ENCODE results near the gene FOXA3. TPM values are rescaled to one million over a fixed set of nuclear protein-coding genes. Genes with fewer than 3 reads are reported as not detected.
"Not testable (repeated sequence)": the region's sequence is repeated elsewhere in the genome, so short reads cannot be mapped to it uniquely, and the experiment has no call there.

FOXA3 gene
- total RNA-seq, 2 experiments from 2014 or later: not detected

DNA sequence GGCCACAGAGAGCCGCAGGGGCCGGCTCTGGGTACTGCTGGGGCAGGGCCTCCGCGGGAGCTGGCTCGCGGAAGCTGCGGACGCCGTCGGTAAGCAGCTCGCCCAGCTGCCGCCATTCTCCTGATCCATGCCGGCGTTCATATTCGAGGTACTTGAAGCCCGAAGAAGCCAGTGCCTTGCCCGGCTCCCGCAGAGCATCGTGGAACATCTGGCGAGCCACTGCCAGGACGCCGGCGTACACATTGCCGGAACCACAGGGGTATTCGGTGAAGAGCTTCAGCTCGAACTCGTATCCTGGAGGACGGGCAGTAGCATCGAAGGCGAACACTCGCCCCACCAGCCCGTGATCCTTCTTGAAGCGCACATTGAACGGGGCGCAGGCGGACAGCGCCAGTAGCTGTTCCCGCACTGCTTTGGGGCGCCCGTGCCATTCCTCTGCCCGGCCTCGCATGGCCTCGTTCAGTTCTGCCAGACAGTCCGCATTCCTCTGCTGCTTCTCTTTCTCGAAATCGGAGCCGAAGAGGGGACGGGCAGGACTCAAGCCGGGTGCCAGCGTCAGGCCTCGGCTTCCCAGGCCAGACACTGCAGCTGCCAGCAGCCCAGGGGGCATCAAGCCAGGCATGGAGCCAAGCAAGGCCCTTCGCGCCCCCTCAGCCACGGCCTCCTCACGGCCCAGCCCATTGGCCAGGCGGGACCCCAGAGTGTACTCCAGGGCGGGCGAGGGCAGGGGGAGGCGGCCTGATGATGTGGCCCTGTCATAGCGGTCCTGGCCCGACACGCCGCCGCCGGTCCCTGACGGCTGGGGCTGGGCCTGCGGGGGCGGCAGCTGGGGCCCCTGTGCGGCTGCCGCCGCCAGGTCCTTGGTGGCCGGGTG lies 20.8 kb downstream of the FOXA3 start:
- Mint-ChIP-seq H3K27me3 (ENCODE audit: low read depth) (peaks cover 4% of the 10 kb centered on the region), H3K4me1 (ENCODE audit: low read depth) (peaks cover 35% of the 10 kb centered on the region), H3K4me3 (peak overlapping the region; percentile 62), H3K27ac (no peak overlapping the region), H3K9me3 (ENCODE audit: insufficient read depth) (no peaks in the 10 kb centered on the region), H3K36me3 (ENCODE audit: low read depth) (no peaks in the 10 kb centered on the region)
- POLR2A ChIA-PET: no interaction called here
- DNase-seq (no peak), ATAC-seq (no peak)
- CTCF ChIA-PET: interaction anchor here (0.8 to 3.8 kb wide), 6 partner anchors 17 to 193 kb away, joined by 3 to 29 read pairs (median 11); partner anchors contain the start of genes FOXA3, MYPOP, QPCTL and SIX5

DNA sequence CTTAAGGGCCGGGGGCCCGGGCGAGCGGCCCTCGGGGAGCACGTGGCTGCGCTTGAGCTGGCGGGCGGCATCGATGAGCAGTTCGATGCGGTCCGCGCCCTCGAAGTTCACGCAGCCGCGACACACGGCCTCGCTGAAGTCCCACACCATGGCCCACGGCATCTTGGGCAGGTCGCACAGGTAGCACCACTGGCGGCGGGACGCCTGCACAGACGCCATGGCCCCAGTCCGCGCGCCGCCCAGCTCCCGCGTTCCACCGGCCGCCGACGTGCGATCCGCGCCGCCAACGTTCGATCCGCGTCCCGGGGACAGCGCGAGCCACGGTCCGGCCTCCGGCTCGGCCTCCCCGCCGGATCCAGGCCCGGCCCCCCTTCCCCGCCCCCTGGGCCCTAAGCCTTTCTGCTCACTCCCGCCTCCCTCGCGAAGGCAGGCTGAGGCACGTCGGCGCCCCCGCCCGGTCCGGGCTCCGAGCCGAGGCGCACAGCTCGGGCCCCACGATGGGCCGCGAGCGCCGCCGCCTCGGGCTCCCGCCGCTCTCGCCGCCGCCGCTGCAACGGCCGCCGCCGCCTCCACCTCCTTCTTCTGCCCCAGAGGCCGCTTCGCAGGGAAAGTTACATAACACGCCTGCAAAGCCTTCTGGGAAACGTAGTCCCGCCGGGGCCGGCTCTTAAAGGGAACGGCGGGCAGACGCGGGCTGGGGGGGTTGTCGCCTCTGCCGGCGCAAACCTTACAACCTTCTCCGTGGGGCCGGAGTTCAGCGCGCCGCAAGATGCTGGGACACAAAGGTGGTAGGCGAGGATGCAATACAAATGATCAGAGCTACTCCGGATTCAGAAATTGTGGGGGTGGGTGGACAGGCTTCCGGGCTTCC lies 21.7 kb downstream of the FOXA3 start, which contains the start of gene IRF2BP1:
TSS of gene IRF2BP1 (minus strand) at position 586 of the 871 bp plus-strand sequence. CDS start at position 219, 367 bp downstream.
- CTCF ChIA-PET: interaction anchor here (0.8 to 3.8 kb wide), 10 partner anchors 16 to 380 kb away, joined by 3 to 29 read pairs (median 6); partner anchors contain the start of genes FOXA3, MYPOP, QPCTL and SIX5
- Mint-ChIP-seq H3K4me3 (peak within 1 kb of the TSS; percentile 90), H3K36me3 (ENCODE audit: low read depth) (peaks cover 2% of the 10 kb centered on the region), H3K4me1 (ENCODE audit: low read depth) (peaks cover 35% of the 10 kb centered on the region), H3K9me3 (ENCODE audit: insufficient read depth) (no peaks in the 10 kb centered on the region), H3K27me3 (ENCODE audit: low read depth) (peaks cover 2% of the 10 kb centered on the region), H3K27ac (peak within 1 kb of the TSS; percentile 97)
- POLR2A ChIA-PET: interaction anchor here (0.6 to 2.1 kb wide), 9 partner anchors 10 to 66 kb away, joined by 3 to 12 read pairs (median 3); partner anchors contain the start of genes FOXA3, MYPOP and SYMPK
- ATAC-seq (peak; percentile 74), DNase-seq (peak; percentile 94)

DNA sequence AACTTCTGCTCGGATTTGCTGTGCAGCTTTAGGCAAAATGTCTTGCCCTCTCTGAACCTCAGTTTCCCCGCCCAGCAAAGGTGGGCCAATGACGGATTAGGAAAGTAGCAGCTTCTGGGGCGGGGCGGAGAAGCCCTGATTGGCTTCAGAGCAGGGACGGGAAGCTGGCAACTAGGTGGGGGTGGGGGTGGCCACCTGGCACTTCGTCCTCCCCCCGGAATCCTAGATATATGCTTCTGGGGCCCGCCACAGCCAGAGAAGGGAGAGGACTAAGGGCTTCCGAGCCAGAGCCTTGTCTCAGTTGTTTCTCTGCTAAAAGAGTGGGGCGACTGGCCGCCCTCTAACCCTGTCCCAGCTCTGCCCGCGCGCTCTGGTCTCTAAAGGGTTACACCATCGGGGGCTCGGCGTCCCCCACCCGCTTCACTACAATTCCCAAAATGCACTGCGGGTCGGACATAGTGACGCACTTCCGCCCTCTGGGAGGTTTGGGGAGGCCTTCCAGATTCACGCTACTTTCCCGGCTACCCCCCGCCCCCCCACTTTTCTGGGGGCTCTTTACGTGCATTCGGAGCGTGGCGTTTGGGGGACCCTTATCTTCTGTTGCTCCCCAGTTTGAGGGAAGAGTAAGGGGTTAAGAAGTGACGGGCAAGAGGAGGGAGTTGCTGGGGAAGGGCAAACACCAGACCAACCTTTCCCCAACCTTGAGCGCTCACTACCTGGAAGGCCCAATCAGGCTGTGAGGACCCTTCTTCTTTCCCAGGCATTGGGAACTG lies 22.5 kb downstream of the FOXA3 start:
- no peaks in the 10 kb centered on the region for H3K9me3 Mint-ChIP-seq (ENCODE audit: insufficient read depth)
- H3K36me3 Mint-ChIP-seq (ENCODE audit: low read depth): peaks cover 2% of the 10 kb centered on the region
- no peaks in the 10 kb centered on the region for H3K27me3 Mint-ChIP-seq (ENCODE audit: low read depth)
- peak overlapping the region; percentile 97 for H3K27ac Mint-ChIP-seq
- POLR2A ChIA-PET: interaction anchor here (0.6 to 2.1 kb wide), 9 partner anchors 9 to 67 kb away, joined by 3 to 12 read pairs (median 3); partner anchors contain the start of genes FOXA3, MYPOP and SYMPK
- ATAC-seq: peak; percentile 82
- DNase-seq: peak; percentile 96
- peaks cover 29% of the 10 kb centered on the region for H3K4me1 Mint-ChIP-seq (ENCODE audit: low read depth)
- H3K4me3 Mint-ChIP-seq: peak overlapping the region; percentile 90
- CTCF ChIA-PET: interaction anchor here (0.9 to 3.8 kb wide), 7 partner anchors 15 to 379 kb away, joined by 3 to 29 read pairs (median 8); partner anchors contain the start of genes FOXA3, MYPOP, SIX5 and SYMPK

DNA sequence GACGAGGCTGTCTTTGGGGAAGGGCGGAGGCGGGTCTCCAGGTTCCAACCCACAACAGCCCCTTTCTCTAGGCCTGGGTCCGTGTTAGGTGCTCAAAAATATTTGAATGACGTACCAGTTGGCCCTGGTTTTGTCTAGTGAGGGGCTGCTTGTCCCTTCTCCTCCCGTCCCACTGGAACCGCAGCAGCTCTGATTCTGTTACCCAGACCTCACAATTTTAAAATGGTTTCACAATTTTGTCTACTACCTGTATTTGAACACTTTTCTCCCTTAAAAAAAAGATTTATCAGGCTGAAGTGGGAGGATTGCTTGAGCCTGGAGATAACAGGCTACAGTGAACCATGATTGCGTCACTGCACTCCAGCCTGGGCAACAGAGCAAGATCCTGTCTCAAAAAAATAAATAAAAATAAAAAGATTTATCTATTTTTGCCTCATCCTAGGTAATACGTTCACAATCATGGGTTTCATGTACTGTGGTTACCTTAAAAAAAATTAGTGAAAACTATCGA lies 23.1 kb downstream of the FOXA3 start:
- POLR2A ChIA-PET: interaction anchor here (1.7 to 2.1 kb wide), 2 partner anchors 16 to 24 kb away, joined by 11 to 12 read pairs; partner anchors contain the start of genes FOXA3, MYPOP and SYMPK
- H3K27ac Mint-ChIP-seq: peak overlapping the region; percentile 97
- H3K4me1 Mint-ChIP-seq (ENCODE audit: low read depth): peaks cover 25% of the 10 kb centered on the region
- DNase-seq (no peak), ATAC-seq (no peak)
- no peaks in the 10 kb centered on the region for H3K9me3 Mint-ChIP-seq (ENCODE audit: insufficient read depth)
- CTCF ChIA-PET: interaction anchor here (1.0 to 3.8 kb wide), 6 partner anchors 15 to 378 kb away, joined by 3 to 29 read pairs (median 11); partner anchors contain the start of genes FOXA3, MYPOP, SIX5 and SYMPK
- peaks cover 2% of the 10 kb centered on the region for H3K36me3 Mint-ChIP-seq (ENCODE audit: low read depth)
- no peaks in the 10 kb centered on the region for H3K27me3 Mint-ChIP-seq (ENCODE audit: low read depth)
- H3K4me3 Mint-ChIP-seq: peak overlapping the region; percentile 90

DNA sequence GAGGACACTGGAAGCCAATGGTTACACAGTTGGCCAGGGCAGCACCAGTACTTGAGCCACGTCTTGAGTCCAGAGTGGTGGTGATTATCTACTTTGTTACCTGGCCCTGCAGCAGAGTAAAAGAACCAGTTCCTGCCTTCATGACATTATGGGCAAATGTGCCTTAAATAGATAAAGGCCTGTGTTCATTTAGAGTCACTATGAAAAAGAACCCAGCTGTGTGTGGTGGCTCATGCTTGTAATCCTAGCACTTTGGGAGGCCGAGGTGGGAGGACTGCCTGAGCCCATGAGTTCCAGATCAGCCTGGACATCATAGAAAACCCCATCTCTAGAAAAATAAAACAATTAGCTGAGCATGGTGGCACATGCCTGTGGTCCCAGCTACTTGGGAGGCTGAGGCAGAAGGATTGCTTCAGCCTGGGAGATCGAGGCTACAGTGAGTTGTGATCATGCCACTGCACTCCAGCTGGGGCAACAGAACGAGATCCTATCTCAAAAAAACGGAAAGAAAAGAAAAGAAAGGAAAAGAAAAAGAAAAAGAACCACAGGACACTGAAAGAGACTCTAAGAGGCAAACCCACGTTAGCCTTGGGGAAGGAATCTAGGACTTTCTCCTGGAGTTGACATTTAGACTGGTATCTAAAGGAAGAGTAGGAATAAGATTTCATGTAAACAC lies 25.2 kb downstream of the FOXA3 start:
- H3K4me1 Mint-ChIP-seq (ENCODE audit: low read depth): peaks cover 18% of the 10 kb centered on the region
- ChIA-PET POLR2A (no interaction called here), CTCF (no interaction called here)
- DNase-seq (no peak), ATAC-seq (no peak)
- H3K36me3 Mint-ChIP-seq (ENCODE audit: low read depth): peaks cover 2% of the 10 kb centered on the region
- H3K9me3 Mint-ChIP-seq (ENCODE audit: insufficient read depth): no peaks in the 10 kb centered on the region
- H3K27ac Mint-ChIP-seq: no peak overlapping the region
- no peak overlapping the region for H3K4me3 Mint-ChIP-seq
- H3K27me3 Mint-ChIP-seq (ENCODE audit: low read depth): no peaks in the 10 kb centered on the region

DNA sequence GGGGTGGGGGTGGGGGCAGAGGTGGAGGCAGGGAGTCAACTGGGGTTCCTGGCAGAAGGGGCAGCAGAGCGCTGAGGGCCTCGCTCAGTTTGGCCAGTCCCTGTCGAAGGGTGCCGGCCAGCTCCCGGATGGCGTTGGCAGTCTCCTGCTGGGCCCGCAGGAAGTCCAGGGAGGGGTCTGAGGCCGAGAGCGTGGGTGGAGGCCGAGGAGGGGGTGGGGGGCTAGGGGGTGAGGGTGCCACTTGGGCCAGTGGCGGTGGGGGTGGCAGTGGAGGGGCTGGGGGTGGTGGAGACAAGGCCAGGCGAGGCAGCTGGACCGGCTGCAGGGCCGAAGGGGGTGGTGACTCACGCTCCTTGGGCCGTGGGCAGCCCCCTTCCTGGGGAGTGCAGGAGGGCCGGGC lies 26.8 kb downstream of the FOXA3 start:
- DNase-seq (no peak), ATAC-seq (no peak)
- Mint-ChIP-seq H3K27ac (no peak overlapping the region), H3K27me3 (ENCODE audit: low read depth) (no peaks in the 10 kb centered on the region), H3K4me3 (no peak overlapping the region), H3K4me1 (ENCODE audit: low read depth) (peaks cover 13% of the 10 kb centered on the region), H3K36me3 (ENCODE audit: low read depth) (peaks cover 7% of the 10 kb centered on the region), H3K9me3 (ENCODE audit: insufficient read depth) (no peaks in the 10 kb centered on the region)
- ChIA-PET POLR2A (no interaction called here), CTCF (interaction anchor here (1.0 to 1.3 kb wide), 2 partner anchors 8 to 74 kb away, joined by 3 read pairs; no protein-coding TSS in a partner anchor)

DNA sequence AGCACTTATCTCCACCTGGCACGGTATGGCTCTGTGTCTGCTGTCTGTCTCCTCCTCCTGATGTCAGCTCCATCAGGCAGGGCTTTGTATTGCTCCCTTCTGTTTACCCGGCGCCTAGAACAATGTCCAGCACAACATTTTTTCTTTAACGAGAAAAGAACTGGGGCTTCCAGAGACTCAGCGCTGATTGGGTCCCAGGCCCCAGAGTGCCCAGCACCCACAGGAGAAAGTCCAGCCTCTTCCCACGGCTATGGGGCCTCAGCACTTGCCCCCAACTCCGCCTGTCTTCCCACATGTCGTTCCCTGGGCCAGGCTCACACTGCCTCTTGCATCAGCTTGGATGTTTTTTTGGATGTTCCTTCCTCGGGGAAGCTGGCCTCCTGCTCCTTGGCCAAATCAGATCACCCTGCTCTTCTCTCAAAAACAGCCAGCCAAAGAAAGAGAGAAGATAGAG lies 31.4 kb downstream of the FOXA3 start:
- Mint-ChIP-seq H3K27ac (no peak overlapping the region), H3K9me3 (ENCODE audit: insufficient read depth) (no peaks in the 10 kb centered on the region), H3K4me1 (ENCODE audit: low read depth) (peaks cover 9% of the 10 kb centered on the region), H3K27me3 (ENCODE audit: low read depth) (no peaks in the 10 kb centered on the region), H3K36me3 (ENCODE audit: low read depth) (peaks cover 23% of the 10 kb centered on the region), H3K4me3 (no peak overlapping the region)
- no peak for DNase-seq
- POLR2A ChIA-PET: interaction anchor here (1.5 kb wide), 1 partner anchor 9 kb away, joined by 5 read pairs; the partner anchor contains the start of gene IRF2BP1
- CTCF ChIA-PET: no interaction called here
- no peak for ATAC-seq

DNA sequence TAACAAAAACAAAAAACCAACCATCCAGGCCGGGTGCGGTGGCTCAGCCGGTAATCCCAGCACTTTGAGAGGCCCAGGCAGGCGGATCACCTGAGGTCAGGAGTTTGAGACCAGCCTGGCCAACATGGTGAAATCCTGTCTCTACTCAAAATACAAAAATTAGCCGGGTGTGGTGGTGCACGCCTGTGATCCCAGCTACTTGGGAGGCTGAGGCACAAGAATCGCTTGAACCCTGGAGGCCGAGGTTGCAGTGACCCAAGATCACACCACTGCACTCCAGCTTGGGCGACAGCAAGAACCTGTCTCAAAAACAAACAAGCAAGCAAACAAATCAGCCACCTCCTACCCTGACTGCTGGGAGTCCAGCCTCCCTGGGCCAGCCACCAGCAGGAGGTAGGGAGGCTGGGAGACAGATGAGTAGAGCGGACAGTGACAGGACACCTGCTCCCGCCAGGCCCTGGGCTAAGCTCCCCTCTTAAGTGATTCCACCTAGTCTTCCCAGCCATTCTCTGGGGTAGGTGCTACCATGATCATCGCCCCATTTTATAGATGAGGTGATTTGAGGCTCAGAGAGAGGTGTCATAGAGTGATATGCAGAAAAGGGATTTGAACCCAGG lies 32.0 kb downstream of the FOXA3 start:
- peaks cover 14% of the 10 kb centered on the region for H3K4me1 Mint-ChIP-seq (ENCODE audit: low read depth)
- DNase-seq; H3K27me3 Mint-ChIP-seq (ENCODE audit: low read depth); CTCF ChIA-PET; H3K4me3 Mint-ChIP-seq; H3K27ac Mint-ChIP-seq; ATAC-seq; H3K9me3 Mint-ChIP-seq (ENCODE audit: insufficient read depth): not testable (repeated sequence)
- POLR2A ChIA-PET: interaction anchor here (1.5 kb wide), 1 partner anchor 10 kb away, joined by 5 read pairs; the partner anchor contains the start of gene IRF2BP1
- peaks cover 28% of the 10 kb centered on the region for H3K36me3 Mint-ChIP-seq (ENCODE audit: low read depth)

DNA sequence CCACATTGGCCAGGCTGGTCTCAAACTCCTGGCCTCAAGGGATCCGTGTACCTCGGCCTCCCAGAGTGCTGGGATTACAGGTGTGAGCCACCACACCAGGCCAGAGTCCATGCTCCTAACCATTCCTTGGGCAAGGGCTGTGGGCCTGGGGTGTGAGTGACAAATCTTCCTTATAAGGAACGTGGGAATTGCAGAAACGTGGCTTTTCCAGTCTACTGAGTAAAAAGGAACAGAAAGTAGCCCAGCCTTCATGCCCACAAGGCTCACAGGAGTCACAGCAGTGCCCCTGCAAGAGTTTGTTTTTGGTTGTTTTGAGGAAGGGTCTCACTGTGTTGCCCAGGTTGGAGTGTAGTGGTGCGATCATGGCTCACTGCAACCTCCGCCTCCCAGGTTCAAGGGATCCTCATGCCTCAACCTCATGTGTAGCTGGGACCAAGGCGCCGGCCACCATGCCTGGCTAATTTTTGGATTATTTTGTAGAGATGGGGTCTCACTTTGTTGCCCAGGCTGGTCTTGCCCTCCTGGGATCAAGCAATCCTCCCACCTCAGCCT lies 33.2 kb downstream of the FOXA3 start:
- H3K4me3 Mint-ChIP-seq: no peak overlapping the region
- CTCF ChIA-PET: interaction anchor here (0.6 kb wide), 1 partner anchor 58 kb away, joined by 3 read pairs; no protein-coding TSS in a partner anchor
- H3K4me1 Mint-ChIP-seq (ENCODE audit: low read depth): peaks cover 16% of the 10 kb centered on the region
- H3K27ac Mint-ChIP-seq: no peak overlapping the region
- no peaks in the 10 kb centered on the region for H3K27me3 Mint-ChIP-seq (ENCODE audit: low read depth)
- DNase-seq (no peak), ATAC-seq (no peak)
- peaks cover 30% of the 10 kb centered on the region for H3K36me3 Mint-ChIP-seq (ENCODE audit: low read depth)
- POLR2A ChIA-PET: no interaction called here
- no peaks in the 10 kb centered on the region for H3K9me3 Mint-ChIP-seq (ENCODE audit: insufficient read depth)

DNA sequence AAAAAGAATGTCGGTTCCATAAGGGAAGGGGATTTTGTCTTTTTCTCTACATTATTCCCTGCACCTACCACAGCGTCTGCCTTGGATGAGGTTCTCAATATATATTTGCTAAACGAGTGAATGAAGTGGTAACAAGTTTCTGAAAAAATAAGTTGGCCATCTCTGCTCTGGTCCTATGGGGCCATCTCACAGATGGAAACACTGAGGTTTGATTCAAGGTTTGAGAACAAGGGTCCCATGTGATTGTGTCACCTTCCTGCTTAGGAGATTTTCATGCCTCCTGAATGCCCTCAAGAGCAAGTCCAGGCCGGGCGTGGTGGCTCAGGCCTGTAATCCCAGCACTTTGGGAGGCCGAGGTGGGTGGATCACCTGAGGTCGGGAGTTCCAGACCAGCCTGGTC lies 35.1 kb downstream of the FOXA3 start:
- no peak for DNase-seq
- Mint-ChIP-seq H3K36me3 (ENCODE audit: low read depth) (peaks cover 30% of the 10 kb centered on the region), H3K27ac (no peak overlapping the region), H3K4me1 (ENCODE audit: low read depth) (peaks cover 28% of the 10 kb centered on the region), H3K4me3 (no peak overlapping the region), H3K27me3 (ENCODE audit: low read depth) (peaks cover 5% of the 10 kb centered on the region), H3K9me3 (ENCODE audit: insufficient read depth) (no peaks in the 10 kb centered on the region)
- ChIA-PET CTCF (no interaction called here), POLR2A (no interaction called here)
- no peak for ATAC-seq

Measured in activated CD8-positive, alpha-beta T cell treated with anti-CD3 and anti-CD28 coated beads, Interleukin-2, amount 10 ng/mL, durations not matched to agents 7 days and 5 days (primary cell).